NCI-H2196 treated with DMSO at 0.1 percent for 48 hours (cell line): ENCODE data around the gene KRTAP26-1.

Source experiments
- DNase-seq: peaks from one replicate; lab custom pipeline; 2025; ENCODE audit not compliant: unreplicated experiment; lab: John Stamatoyannopoulos, UW

Gene KRTAP26-1

GRCh38 chr21:30320215-30320614, at the start of gene KRTAP26-1:
KRTAP26-1 (minus strand) TSS chr21:30320315; CDS start chr21:30320035, 280 bp downstream.
- no peak for DNase-seq

GRCh38 chr21:30355906-30356305, 35.8 kb upstream of the KRTAP26-1 start:
- DNase-seq = no peak

GRCh38 chr21:30354308-30355005, 34.3 kb upstream of the KRTAP26-1 start:
- no peak for DNase-seq

- DNase-seq = no peak
These were observed 31.4 kb upstream of the KRTAP26-1 start for GRCh38 chr21:30351534-30351933.

- no peak for DNase-seq
These were observed 29.5 kb upstream of the KRTAP26-1 start for GRCh38 chr21:30349572-30349971.

GRCh38 chr21:30348506-30348905, 28.4 kb upstream of the KRTAP26-1 start, which contains the start of gene KRTAP23-1:
KRTAP23-1 (minus strand) TSS chr21:30348606; CDS start chr21:30348606, 0 bp downstream.
- DNase-seq = no peak

GRCh38 chr21:30345014-30345413, 24.9 kb upstream of the KRTAP26-1 start:
- DNase-seq = no peak

GRCh38 chr21:30340714-30341573, 20.8 kb upstream of the KRTAP26-1 start:
- DNase-seq = no peak

- DNase-seq = no peak
These were observed 18.6 kb upstream of the KRTAP26-1 start for GRCh38 chr21:30338717-30339116.

GRCh38 chr21:30337772-30338171, 17.7 kb upstream of the KRTAP26-1 start:
- DNase-seq = no peak

GRCh38 chr21:30337276-30337744, 17.2 kb upstream of the KRTAP26-1 start, which contains the start of gene KRTAP27-1:
KRTAP27-1 (minus strand) TSS chr21:30337694; CDS start chr21:30337668, 26 bp downstream.
- no peak for DNase-seq

- DNase-seq = no peak
These were observed 16.5 kb upstream of the KRTAP26-1 start for GRCh38 chr21:30336596-30336995.

GRCh38 chr21:30333736-30334135, 13.6 kb upstream of the KRTAP26-1 start:
- DNase-seq = no peak

- no peak for DNase-seq
These were observed 12.6 kb upstream of the KRTAP26-1 start for GRCh38 chr21:30332681-30333080.

GRCh38 chr21:30329203-30329875, 9.2 kb upstream of the KRTAP26-1 start:
- no peak for DNase-seq

GRCh38 chr21:30326390-30326789, 6.3 kb upstream of the KRTAP26-1 start:
- no peak for DNase-seq

GRCh38 chr21:30315701-30316100, 4.4 kb downstream of the KRTAP26-1 start:
- DNase-seq = no peak

- no peak for DNase-seq
These were observed 13.2 kb downstream of the KRTAP26-1 start for GRCh38 chr21:30306884-30307283.

- DNase-seq = no peak
These were observed 15.0 kb downstream of the KRTAP26-1 start for GRCh38 chr21:30305136-30305535.

- no peak for DNase-seq
These were observed 30.9 kb downstream of the KRTAP26-1 start, which contains the start of gene KRTAP25-1 for GRCh38 chr21:30289215-30289614. KRTAP25-1 (minus strand) TSS chr21:30289514; CDS start chr21:30289490, 24 bp downstream.

GRCh38 chr21:30282850-30283249, 37.3 kb downstream of the KRTAP26-1 start, which contains the start of gene KRTAP24-1:
KRTAP24-1 (minus strand) TSS chr21:30282950; CDS start chr21:30282932, 18 bp downstream.
- DNase-seq = no peak
